ENCODE data around the gene CNOT6. TPM values are rescaled to one million over a fixed set of nuclear protein-coding genes. Genes with fewer than 3 reads are reported as not detected.

CNOT6 gene
- total and polyA plus RNA-seq, 2 donors (not counting 1 experiment from before 2014, with no cell fraction given) = 12.7 to 19.5 TPM

DNA sequence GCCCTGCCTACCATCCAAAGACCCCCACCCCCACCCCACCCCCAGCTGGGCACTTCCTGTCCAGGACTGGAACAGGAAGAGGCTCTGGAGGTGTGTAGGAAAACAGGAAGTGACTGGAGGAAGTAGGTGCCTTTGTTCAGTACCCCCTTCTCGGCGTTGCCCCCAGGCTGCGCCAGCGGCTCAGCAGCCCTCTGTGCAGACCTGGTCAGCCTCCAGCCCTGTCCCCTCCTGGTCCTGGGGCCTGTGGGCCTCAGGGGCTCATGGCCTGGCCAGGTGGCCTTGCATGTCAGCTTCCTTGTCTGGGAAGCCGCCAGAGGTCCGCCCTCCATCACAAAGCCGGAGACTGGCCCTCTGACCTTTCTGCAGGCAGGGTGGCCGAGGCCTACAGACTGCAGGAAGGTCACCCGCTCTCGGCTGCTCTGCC is 129.2 kb downstream of the CNOT6 start:
- H3K9ac ChIP-seq (ENCODE audit: insufficient read depth, low read length) = no peak overlapping the region
- no peak overlapping the region for H2AFZ ChIP-seq (ENCODE audit: low read length)
- H3K9me3 ChIP-seq (ENCODE audit: control insufficient read depth, insufficient read depth, low read depth, low read length) = no peaks in the 10 kb centered on the region
- H3K4me3 ChIP-seq (replicated peaks in 1 of 4; ENCODE audit: control extremely low read depth in 1 of 4, insufficient read depth in 1 of 4, low read depth in 3 of 4, low read length in 4 of 4) = no peak overlapping the region
- no peaks in the 10 kb centered on the region for H3K36me3 ChIP-seq (ENCODE audit: control insufficient read depth, insufficient read depth, low read length)
- no peak overlapping the region for H3K4me2 ChIP-seq (ENCODE audit: extremely low read depth, insufficient read depth, low read length)
- H3K79me2 ChIP-seq (ENCODE audit: control insufficient read depth, insufficient read depth, low read length) = no peaks in the 10 kb centered on the region
- no peak for DNase-seq (ENCODE audit: low read depth in 2 of 2)
- H4K20me1 ChIP-seq (ENCODE audit: control insufficient read depth, extremely low read depth, insufficient read depth, low read length) = no peaks in the 10 kb centered on the region
- H3K27ac ChIP-seq (ENCODE audit: insufficient read depth, low read length) = no peak overlapping the region
- no peaks in the 10 kb centered on the region for H3K4me1 ChIP-seq (ENCODE audit: control insufficient read depth, extremely low read depth, insufficient read depth, low read length)
- TF ChIP-seq, protein P1, sequence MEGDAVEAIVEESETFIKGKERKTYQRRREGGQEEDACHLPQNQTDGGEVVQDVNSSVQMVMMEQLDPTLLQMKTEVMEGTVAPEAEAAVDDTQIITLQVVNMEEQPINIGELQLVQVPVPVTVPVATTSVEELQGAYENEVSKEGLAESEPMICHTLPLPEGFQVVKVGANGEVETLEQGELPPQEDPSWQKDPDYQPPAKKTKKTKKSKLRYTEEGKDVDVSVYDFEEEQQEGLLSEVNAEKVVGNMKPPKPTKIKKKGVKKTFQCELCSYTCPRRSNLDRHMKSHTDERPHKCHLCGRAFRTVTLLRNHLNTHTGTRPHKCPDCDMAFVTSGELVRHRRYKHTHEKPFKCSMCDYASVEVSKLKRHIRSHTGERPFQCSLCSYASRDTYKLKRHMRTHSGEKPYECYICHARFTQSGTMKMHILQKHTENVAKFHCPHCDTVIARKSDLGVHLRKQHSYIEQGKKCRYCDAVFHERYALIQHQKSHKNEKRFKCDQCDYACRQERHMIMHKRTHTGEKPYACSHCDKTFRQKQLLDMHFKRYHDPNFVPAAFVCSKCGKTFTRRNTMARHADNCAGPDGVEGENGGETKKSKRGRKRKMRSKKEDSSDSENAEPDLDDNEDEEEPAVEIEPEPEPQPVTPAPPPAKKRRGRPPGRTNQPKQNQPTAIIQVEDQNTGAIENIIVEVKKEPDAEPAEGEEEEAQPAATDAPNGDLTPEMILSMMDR (conservative IDR thresholded peaks at IDR 0.05 in 1 of 2, IDR thresholded peaks at IDR 0.05 in 1 of 2; ENCODE audit: low read depth in 1 of 2, low read length in 2 of 2) = no peak
- TF ChIP-seq EZH2 (IDR thresholded peaks at IDR 0.05; ENCODE audit: low read length, missing control alignments) = no peak
- no peaks in the 10 kb centered on the region for H3K27me3 ChIP-seq (ENCODE audit: control insufficient read depth, insufficient read depth, low read length)

DNA sequence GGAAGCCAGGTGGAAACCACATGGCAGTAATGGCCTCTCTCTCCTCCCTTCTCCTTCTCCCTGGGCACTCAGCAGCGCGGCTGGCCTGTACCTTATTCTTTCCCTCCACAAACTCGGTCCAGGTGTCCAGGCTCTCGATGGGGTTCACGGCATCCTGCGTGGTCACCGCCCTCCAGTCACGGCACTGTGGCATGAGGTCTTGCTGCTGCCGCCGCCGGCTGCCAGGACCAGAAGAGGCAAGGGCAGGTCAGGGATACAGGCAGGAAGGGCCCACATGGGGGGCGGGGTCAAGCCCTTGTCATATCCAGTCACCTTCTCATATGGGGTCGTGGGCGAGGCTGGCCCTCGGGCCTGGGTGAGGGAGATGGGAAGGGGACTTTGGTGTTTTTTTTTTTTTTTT is 129.7 kb downstream of the CNOT6 start:
- no peak overlapping the region for H3K27ac ChIP-seq (ENCODE audit: insufficient read depth, low read length)
- no peak for TF ChIP-seq EZH2 (IDR thresholded peaks at IDR 0.05; ENCODE audit: low read length, missing control alignments)
- TF ChIP-seq, protein P1 (conservative IDR thresholded peaks at IDR 0.05 in 1 of 2, IDR thresholded peaks at IDR 0.05 in 1 of 2; ENCODE audit: low read depth in 1 of 2, low read length in 2 of 2) = no peak

DNA sequence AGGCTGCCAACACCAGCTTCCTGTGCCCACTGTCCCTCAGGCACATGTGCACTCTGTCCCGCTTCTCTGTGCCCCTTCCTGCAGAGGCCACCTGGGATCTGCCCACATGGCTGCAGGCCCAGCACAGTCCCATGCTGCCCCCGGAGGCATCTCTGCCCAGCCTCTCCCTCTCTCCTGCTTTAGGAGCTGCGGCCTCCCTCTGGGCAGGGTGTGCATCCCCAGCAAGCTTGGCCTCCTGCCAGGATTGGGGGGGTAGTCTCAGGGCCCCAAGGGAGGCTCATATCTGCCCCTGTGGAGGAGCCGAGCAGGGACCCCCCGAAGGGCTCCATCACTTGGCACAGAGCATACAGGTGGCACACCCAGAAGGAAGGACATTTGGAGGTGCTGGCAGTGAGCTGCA is 130.4 kb downstream of the CNOT6 start:
- no peaks in the 10 kb centered on the region for H3K4me1 ChIP-seq (ENCODE audit: control insufficient read depth, extremely low read depth, insufficient read depth, low read length)
- H3K4me2 ChIP-seq (ENCODE audit: extremely low read depth, insufficient read depth, low read length) = no peak overlapping the region
- H3K27me3 ChIP-seq (ENCODE audit: control insufficient read depth, insufficient read depth, low read length) = no peaks in the 10 kb centered on the region
- no peak overlapping the region for H3K27ac ChIP-seq (ENCODE audit: insufficient read depth, low read length)
- H2AFZ ChIP-seq (ENCODE audit: low read length) = no peak overlapping the region
- no peak for TF ChIP-seq EZH2 (IDR thresholded peaks at IDR 0.05; ENCODE audit: low read length, missing control alignments)
- TF ChIP-seq, protein P1 (conservative IDR thresholded peaks at IDR 0.05 in 1 of 2, IDR thresholded peaks at IDR 0.05 in 1 of 2; ENCODE audit: low read depth in 1 of 2, low read length in 2 of 2) = no peak
- no peaks in the 10 kb centered on the region for H3K9me3 ChIP-seq (ENCODE audit: control insufficient read depth, insufficient read depth, low read depth, low read length)
- no peaks in the 10 kb centered on the region for H4K20me1 ChIP-seq (ENCODE audit: control insufficient read depth, extremely low read depth, insufficient read depth, low read length)
- no peaks in the 10 kb centered on the region for H3K79me2 ChIP-seq (ENCODE audit: control insufficient read depth, insufficient read depth, low read length)
- H3K4me3 ChIP-seq (replicated peaks in 1 of 4; ENCODE audit: control extremely low read depth in 1 of 4, insufficient read depth in 1 of 4, low read depth in 3 of 4, low read length in 4 of 4) = no peak overlapping the region
- H3K9ac ChIP-seq (ENCODE audit: insufficient read depth, low read length) = no peak overlapping the region
- DNase-seq (ENCODE audit: low read depth in 2 of 2) = no peak
- H3K36me3 ChIP-seq (ENCODE audit: control insufficient read depth, insufficient read depth, low read length) = no peaks in the 10 kb centered on the region

More for the DNA sequence above, 129.7 kb downstream of the CNOT6 start:
- no peak overlapping the region for H2AFZ ChIP-seq (ENCODE audit: low read length)
- H3K9me3 ChIP-seq (ENCODE audit: control insufficient read depth, insufficient read depth, low read depth, low read length) = no peaks in the 10 kb centered on the region
- no peak overlapping the region for H3K4me2 ChIP-seq (ENCODE audit: extremely low read depth, insufficient read depth, low read length)
- no peak for DNase-seq (ENCODE audit: low read depth in 2 of 2)
- H3K4me1 ChIP-seq (ENCODE audit: control insufficient read depth, extremely low read depth, insufficient read depth, low read length) = no peaks in the 10 kb centered on the region
- H3K9ac ChIP-seq (ENCODE audit: insufficient read depth, low read length) = no peak overlapping the region
- no peaks in the 10 kb centered on the region for H3K36me3 ChIP-seq (ENCODE audit: control insufficient read depth, insufficient read depth, low read length)
- H3K27me3 ChIP-seq (ENCODE audit: control insufficient read depth, insufficient read depth, low read length) = no peaks in the 10 kb centered on the region
- H3K4me3 ChIP-seq (replicated peaks in 1 of 4; ENCODE audit: control extremely low read depth in 1 of 4, insufficient read depth in 1 of 4, low read depth in 3 of 4, low read length in 4 of 4) = no peak overlapping the region
- no peaks in the 10 kb centered on the region for H3K79me2 ChIP-seq (ENCODE audit: control insufficient read depth, insufficient read depth, low read length)
- no peaks in the 10 kb centered on the region for H4K20me1 ChIP-seq (ENCODE audit: control insufficient read depth, extremely low read depth, insufficient read depth, low read length)

Measured in fibroblast of lung (primary cell).